GM12878 (cell line): ENCODE results near the gene KIFAP3. TPM values are rescaled to one million over a fixed set of nuclear protein-coding genes. Genes with fewer than 3 reads are reported as not detected.

Experiments
- ATAC-seq: fragments of 200-7000 bp; cut with Tn5 transposase; 3 replicates; pipeline ENCODE4 v1.9.1; 2020; ENCODE audit warnings: mild to moderate bottlenecking, moderate library complexity
- BruUV-seq: library from RNA; stranded (reverse); fragments of 400-500 nt; replicated peaks from 2 replicates; lab custom pipeline; 2021; lab: Mats Ljungman, UMichigan
- CTCF ChIA-PET: fragments of 300-600 bp; sonication (Branson Sonifier 250); formaldehyde crosslinking; extraction: SDS; loops from one replicate; lab custom pipeline; 2021; ENCODE audit warnings: inconsistent platforms; lab: Yijun Ruan, JAX
- POLR2A ChIA-PET: fragments of 350-600 bp; formaldehyde crosslinking; extraction: SDS; loops from one replicate; lab custom pipeline; 2021; ENCODE audit warnings: inconsistent platforms; lab: Charles Lee
- RAD21 ChIA-PET: fragments of 300-600 bp; sonication (Branson Sonifier 250); formaldehyde crosslinking; loops from one replicate; lab custom pipeline; 2023; ENCODE audit warnings: antibody characterized with exemption; ENCODE audit not compliant: unreplicated experiment; lab: Charles Lee
- SMC1A ChIA-PET: fragments of 300-600 bp; sonication (Branson Sonifier 250); formaldehyde crosslinking; loops from one replicate; lab custom pipeline; 2023; ENCODE audit not compliant: unreplicated experiment, uncharacterized antibody; lab: Charles Lee
- DNase-seq: peaks from one replicate; pipeline ENCODE4 v3.0.0-alpha.2; 2011; ENCODE audit warnings: low read depth, low spot score
- FAIRE-seq: peaks from 3 replicates; lab custom pipeline; 2011; peaks lifted over from hg19 to GRCh38; lab: Jason Lieb, UNC
- H2AFZ ChIP-seq: 2 replicates; pipeline ENCODE4 v1.6.0; 2011; ENCODE audit warnings: low read depth, low read length, control low read depth; ENCODE audit not compliant: control insufficient read depth
- H3K27ac ChIP-seq: 2 replicates; pipeline ENCODE4 v1.5.1; 2011; ENCODE audit warnings: control low read depth; ENCODE audit not compliant: control insufficient read depth, insufficient read depth
- H3K27me3 ChIP-seq, 2 experiments: replicated peaks in 1 of 2; 2 replicates each; pipeline versions ENCODE4 v1.6.0 to v1.6.1; 2011; ENCODE audit warnings: low read length in 1 of 2; ENCODE audit not compliant: control insufficient read depth in 2 of 2, insufficient read depth in 2 of 2
- H3K36me3 ChIP-seq, 2 experiments: 2 replicates each; pipeline ENCODE4 v1.5.1; 2011; ENCODE audit warnings: low read length in 1 of 2; ENCODE audit not compliant: control insufficient read depth in 2 of 2, insufficient read depth in 2 of 2
- H3K4me1 ChIP-seq: 2 replicates; pipeline ENCODE4 v1.6.1; 2011; ENCODE audit warnings: mild to moderate bottlenecking, low read length, moderate library complexity, mixed read lengths; ENCODE audit not compliant: control insufficient read depth, insufficient read depth
- H3K4me2 ChIP-seq: 2 replicates; pipeline ENCODE4 v1.6.0; 2011; ENCODE audit warnings: control low read depth; ENCODE audit not compliant: control insufficient read depth, insufficient read depth
- H3K4me3 ChIP-seq: fragments of 200-600 bp; sonication (generic); 2 replicates; pipeline ENCODE4 v1.5.1; 2016
- H3K79me2 ChIP-seq: 2 replicates; pipeline ENCODE4 v1.6.0; 2011; ENCODE audit warnings: low read length; ENCODE audit not compliant: control insufficient read depth, insufficient read depth
- H3K9ac ChIP-seq: 2 replicates; pipeline ENCODE4 v1.8.0; 2011; ENCODE audit warnings: low read length, control low read depth, mixed read lengths; ENCODE audit not compliant: control insufficient read depth, insufficient read depth
- H3K9me3 ChIP-seq: replicated peaks from 3 replicates; pipeline ENCODE4 v1.5.1; 2011; ENCODE audit warnings: mild to moderate bottlenecking, low read length; ENCODE audit not compliant: control insufficient read depth, insufficient read depth
- H4K20me1 ChIP-seq: 2 replicates; pipeline ENCODE4 v1.6.0; 2011; ENCODE audit not compliant: control insufficient read depth, insufficient read depth
- CEBPB ChIP-seq, 2 experiments: fragments of 150-350 bp in 1 of 2; IDR thresholded peaks; 2 replicates each; pipeline ENCODE4 v1.6.1; 2012 to 2014; ENCODE audit warnings: low read depth in 2 of 2, low read length in 2 of 2, borderline replicate concordance in 1 of 2, inconsistent platforms in 1 of 2
- CHD1 ChIP-seq: IDR thresholded peaks from 2 replicates; pipeline ENCODE4 v1.6.1; 2012; ENCODE audit warnings: low read depth, low read length, improper control_type of control experiment
- FOS ChIP-seq: IDR thresholded peaks from 3 replicates; pipeline ENCODE4 v1.6.1; 2011; ENCODE audit warnings: borderline replicate concordance; ENCODE audit not compliant: insufficient read length; ENCODE audit errors: extremely low read depth
- POU2F2 ChIP-seq: IDR thresholded peaks from 3 replicates; pipeline ENCODE4 v1.6.1; 2011; ENCODE audit warnings: low read depth, mild to moderate bottlenecking, low read length, borderline replicate concordance
- STAT1 ChIP-seq: fragments of 450-650 bp; conservative IDR thresholded peaks from 2 replicates; pipeline ENCODE4 v1.6.1; 2014; ENCODE audit warnings: antibody characterized with exemption, mild to moderate bottlenecking
- ZNF622 ChIP-seq: fragments of 450-650 bp; IDR thresholded peaks from 2 replicates; pipeline ENCODE4 v1.6.1; 2017; ENCODE audit warnings: mild to moderate bottlenecking, inconsistent platforms
- WGBS: methylation state at CpG from one replicate; pipeline ENCODE4 v1.1.6; 2016; ENCODE audit warnings: low lambda C conversion rate; ENCODE audit not compliant: insufficient replicate concordance, insufficient coverage; ENCODE audit errors: missing lambda C conversion rate; 5-methylcytosine and 5-hydroxymethylcytosine counted together
- in situ Hi-C: fragments of 300-500 bp; cut with MboI; formaldehyde crosslinking; loops from 9 replicates; pipeline ENCODE4 v1.14.3; 2018; ENCODE audit warnings: mixed read lengths
- intact Hi-C: fragments of 100-400 bp; cut with micrococcal nuclease; formaldehyde crosslinking; loops from one replicate; pipeline ENCODE4 v1.14.2; 2022; ENCODE audit not compliant: unreplicated experiment
- polyA plus RNA-seq, 11 experiments: library from polyadenylated mRNA; depleted of rRNA in 4 of 11; unstranded in 6 of 11; stranded (reverse) in 5 of 11; fragments of >200 nt; fragmentation: Nextera tagmentation in 4 of 11; fragmentation: Illumina TruSeq in 1 of 11; extraction: Ambion mirVana in 4 of 11; extraction: Trizol in 1 of 11; gene quantifications; 1 replicate in 1 of 11; 2 replicates in 10 of 11; pipeline versions ENCODE4 v1.2.1 to v1.2.3, GENCODE V29; 2011 to 2016; ENCODE audit warnings: inconsistent platforms in 2 of 11, missing spikeins in 2 of 11, low read depth in 1 of 11
- total RNA-seq, 4 experiments: library from RNA; depleted of rRNA in 3 of 4; stranded (reverse); fragments of >200 nt in 3 of 4; fragmentation: Illumina TruSeq in 1 of 4; extraction: Trizol in 1 of 4; gene quantifications; 2 replicates each; pipeline versions ENCODE4 v1.2.1 to v1.2.3, GENCODE V29; 2013 to 2021
- TF ChIP-seq, protein P1 (sequence below), 3 experiments: IDR thresholded peaks in 2 of 3; conservative IDR thresholded peaks in 1 of 3; 2 replicates each; pipeline ENCODE4 v1.5.1; 2011; ENCODE audit warnings: low read depth in 3 of 3, low read length in 3 of 3, mild to moderate bottlenecking in 3 of 3, control low read depth in 2 of 3, moderate library complexity in 2 of 3, inconsistent platforms in 1 of 3, mixed read lengths in 1 of 3; ENCODE audit not compliant: control insufficient read depth in 2 of 3, insufficient read depth in 1 of 3; ENCODE audit errors: extremely low read depth in 1 of 3

Gene KIFAP3
- total and polyA plus RNA-seq, 10 of the 15 experiments (the other 5 are each of a cell fraction or from before 2014, with no cell fraction given): 13.7 to 100 (median 18.9) TPM

GRCh38 chr1:169884634-169885033, 189.9 kb downstream of the KIFAP3 start (continued):
- TF ChIP-seq STAT1 (no peak), CHD1 (no peak)
- TF ChIP-seq, all 136 proteins: peak for 0

DNA sequence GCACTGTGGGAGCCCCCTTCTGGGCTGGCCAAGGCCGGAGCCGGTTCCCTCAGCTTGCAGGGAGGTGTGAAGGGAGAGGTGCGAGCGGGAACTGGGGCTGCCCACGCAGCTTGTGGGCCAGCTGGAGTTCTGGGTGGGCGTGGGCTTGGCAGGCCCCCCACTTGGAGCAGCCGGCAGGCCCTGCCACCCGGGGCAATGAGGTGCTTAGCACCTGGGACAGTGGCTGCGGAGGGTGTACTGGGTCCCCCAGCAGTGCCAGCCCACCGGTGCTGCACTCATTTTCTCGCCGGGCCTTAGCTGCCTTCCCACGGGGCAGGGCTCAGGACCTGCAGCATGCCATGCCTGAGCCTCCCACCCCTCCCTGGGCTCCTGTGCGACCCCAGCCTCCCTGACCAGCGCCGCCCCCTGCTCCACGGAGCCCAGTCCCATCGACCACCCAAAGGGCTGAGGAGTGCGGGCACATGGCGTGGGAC, 192.4 kb downstream of the KIFAP3 start:
- H4K20me1 ChIP-seq: no peaks in the 10 kb centered on the region
- CTCF ChIA-PET: no interaction called here
- H3K27me3 ChIP-seq: no peaks in the 10 kb centered on the region
- peaks cover 2% of the 10 kb centered on the region; the same call in 1 of the 2 replicates for H3K79me2 ChIP-seq
- SMC1A ChIA-PET: no interaction called here
- H3K9ac ChIP-seq: no peak overlapping the region
- H3K36me3 ChIP-seq: peaks cover 5 to 12% of the 10 kb centered on the region in 2 experiments; a peak in 3 of 4 replicates
- no peak overlapping the region for H3K27ac ChIP-seq
- WGBS: 98% methylated on average over 16 of the region's 20 CpGs
- TF ChIP-seq POU2F2 (no peak), CEBPB (IDR thresholded peaks at IDR 0.05; ENCODE audit: borderline replicate concordance in 1 of 2, low read depth in 2 of 2, low read length in 2 of 2) (no peak), FOS (no peak), ZNF622 (no peak)
- TF ChIP-seq, protein P1, sequence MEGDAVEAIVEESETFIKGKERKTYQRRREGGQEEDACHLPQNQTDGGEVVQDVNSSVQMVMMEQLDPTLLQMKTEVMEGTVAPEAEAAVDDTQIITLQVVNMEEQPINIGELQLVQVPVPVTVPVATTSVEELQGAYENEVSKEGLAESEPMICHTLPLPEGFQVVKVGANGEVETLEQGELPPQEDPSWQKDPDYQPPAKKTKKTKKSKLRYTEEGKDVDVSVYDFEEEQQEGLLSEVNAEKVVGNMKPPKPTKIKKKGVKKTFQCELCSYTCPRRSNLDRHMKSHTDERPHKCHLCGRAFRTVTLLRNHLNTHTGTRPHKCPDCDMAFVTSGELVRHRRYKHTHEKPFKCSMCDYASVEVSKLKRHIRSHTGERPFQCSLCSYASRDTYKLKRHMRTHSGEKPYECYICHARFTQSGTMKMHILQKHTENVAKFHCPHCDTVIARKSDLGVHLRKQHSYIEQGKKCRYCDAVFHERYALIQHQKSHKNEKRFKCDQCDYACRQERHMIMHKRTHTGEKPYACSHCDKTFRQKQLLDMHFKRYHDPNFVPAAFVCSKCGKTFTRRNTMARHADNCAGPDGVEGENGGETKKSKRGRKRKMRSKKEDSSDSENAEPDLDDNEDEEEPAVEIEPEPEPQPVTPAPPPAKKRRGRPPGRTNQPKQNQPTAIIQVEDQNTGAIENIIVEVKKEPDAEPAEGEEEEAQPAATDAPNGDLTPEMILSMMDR (IDR thresholded peaks at IDR 0.05 in 2 of 3, conservative IDR thresholded peaks at IDR 0.05 in 1 of 3; ENCODE audit: control insufficient read depth in 2 of 3, extremely low read depth in 1 of 3, insufficient read depth in 1 of 3, low read depth in 3 of 3, low read length in 3 of 3): no peak
- peaks cover 5% of the 10 kb centered on the region for H3K4me1 ChIP-seq
- DNase-seq (no peak), ATAC-seq (no peak), FAIRE-seq (no peak)
- RAD21 ChIA-PET: no interaction called here
- in situ Hi-C loops: no loop called here
- no peak overlapping the region for H2AFZ ChIP-seq
- H3K4me3 ChIP-seq: no peak overlapping the region
- H3K4me2 ChIP-seq: no peak overlapping the region
- POLR2A ChIA-PET: no interaction called here
- intact Hi-C loops: no loop called here
- no TSS peak for BruUV-seq
- no peaks in the 10 kb centered on the region for H3K9me3 ChIP-seq
